ENCODE measurements around the gene R3HDM2. TPM values are rescaled to one million over a fixed set of nuclear protein-coding genes. Genes with fewer than 3 reads are reported as not detected.

Gene R3HDM2
- total and polyA plus RNA-seq, 2 donors (not counting 1 experiment from before 2014, with no cell fraction given) = 104 to 129 TPM

GRCh38 chr12:57221169-57221917, 209.5 kb downstream of the R3HDM2 start:
- Histone ChIP-seq H3K36me3 (replicated peaks in 1 of 2; ENCODE audit: control extremely low read depth in 1 of 2, control insufficient read depth in 1 of 2, extremely low read depth in 1 of 2, insufficient read depth in 2 of 2, low read length in 1 of 2) (no peaks in the 10 kb centered on the region), H3K79me2 (ENCODE audit: control insufficient read depth, insufficient read depth, low read length) (peaks cover 5% of the 10 kb centered on the region), H3K4me3 (ENCODE audit: control extremely low read depth in 1 of 5, extremely low read depth in 1 of 5, insufficient read depth in 1 of 5, low read depth in 2 of 5, low read length in 4 of 5) (no peak overlapping the region), H4K20me1 (ENCODE audit: control insufficient read depth, insufficient read depth, low read length, poor library complexity, severe bottlenecking) (peaks cover 30% of the 10 kb centered on the region), H3K27me3 (replicated peaks in 1 of 4; ENCODE audit: control extremely low read depth in 1 of 4, control insufficient read depth in 3 of 4, insufficient read depth in 4 of 4, low read length in 3 of 4) (peaks cover 0 to 96% (median 62%) of the 10 kb centered on the region in 4 experiments), H3K4me1 (ENCODE audit: control insufficient read depth in 2 of 2, insufficient read depth in 2 of 2, low read length in 2 of 2) (peaks cover 81 to 83% of the 10 kb centered on the region in 2 donors), H3K9me3 (ENCODE audit: control extremely low read depth in 1 of 3, control insufficient read depth in 2 of 3, insufficient read depth in 1 of 3, low read length in 2 of 3) (peaks cover 0 to 59% (median 0%) of the 10 kb centered on the region in 3 donors), H2AFZ (ENCODE audit: insufficient read depth, low read depth, low read length, poor library complexity, severe bottlenecking) (no peak overlapping the region), H3K4me2 (replicated peaks; ENCODE audit: low read depth, low read length, poor library complexity, severe bottlenecking) (peak overlapping the region; percentile 38), H3K9ac (ENCODE audit: low read length) (no peak overlapping the region), H3K27ac (ENCODE audit: low read length in 2 of 2) (no peak overlapping the region)
- CTCF ChIA-PET = interaction anchor here (1.1 to 31.1 kb wide), 3 partner anchors 5 to 21 kb away, joined by 5 to 838 read pairs (median 9); partner anchors contain the start of gene NXPH4
- Mint-ChIP-seq H3K27me3 (peaks cover 64% of the 10 kb centered on the region), H3K4me1 (peaks cover 71% of the 10 kb centered on the region), H3K27ac (no peak overlapping the region), H3K4me3 (no peak overlapping the region), H3K9me3 (ENCODE audit: insufficient read depth) (no peaks in the 10 kb centered on the region)
- ATAC-seq (ENCODE audit: low read depth) = no peak
- WGBS (ENCODE audit: insufficient coverage) = 10% methylated on average over 22 of the region's 24 CpGs
- no peak for DNase-seq
- TF ChIP-seq EZH2 (IDR thresholded peaks at IDR 0.05; ENCODE audit: borderline replicate concordance, insufficient read depth, low read depth, low read length, poor library complexity, severe bottlenecking) (peak; percentile 54), CTCF (IDR thresholded peaks at IDR 0.05) (no peak)
- intact Hi-C loops (cut with micrococcal nuclease) = no loop called here
- POLR2A ChIA-PET = interaction anchor here (7.5 kb wide), 1 partner anchor 17 kb away, joined by 89 read pairs; a partner anchor contains a TSS

GRCh38 chr12:57220770-57221168, 210.1 kb downstream of the R3HDM2 start:
- DNase-seq = no peak
- peaks cover 69% of the 10 kb centered on the region for H3K4me1 Mint-ChIP-seq
- peaks cover 0 to 93% (median 62%) of the 10 kb centered on the region in 4 experiments for H3K27me3 ChIP-seq (replicated peaks in 1 of 4; ENCODE audit: control extremely low read depth in 1 of 4, control insufficient read depth in 3 of 4, insufficient read depth in 4 of 4, low read length in 3 of 4)
- peaks cover 0 to 56% (median 0%) of the 10 kb centered on the region in 3 donors for H3K9me3 ChIP-seq (ENCODE audit: control extremely low read depth in 1 of 3, control insufficient read depth in 2 of 3, insufficient read depth in 1 of 3, low read length in 2 of 3)
- CTCF ChIA-PET = interaction anchor here (1.1 kb wide), 1 partner anchor 18 kb away, joined by 5 read pairs; no protein-coding TSS in a partner anchor
- H3K4me2 ChIP-seq (replicated peaks; ENCODE audit: low read depth, low read length, poor library complexity, severe bottlenecking) = peak overlapping the region; percentile 38
- no peak overlapping the region for H2AFZ ChIP-seq (ENCODE audit: insufficient read depth, low read depth, low read length, poor library complexity, severe bottlenecking)
- intact Hi-C loops (cut with micrococcal nuclease) = no loop called here
- no peak overlapping the region for H3K9ac ChIP-seq (ENCODE audit: low read length)
- 46% methylated on average over 1 of the region's 1 CpG for whole genome bisulfite sequencing (ENCODE audit: insufficient coverage)
- H3K4me3 Mint-ChIP-seq = no peak overlapping the region
- no peak overlapping the region for H3K27ac Mint-ChIP-seq
- peaks cover 62% of the 10 kb centered on the region for H3K27me3 Mint-ChIP-seq
- H3K4me1 ChIP-seq (ENCODE audit: control insufficient read depth in 2 of 2, insufficient read depth in 2 of 2, low read length in 2 of 2) = peaks cover 80 to 82% of the 10 kb centered on the region in 2 donors
- H3K36me3 ChIP-seq (replicated peaks in 1 of 2; ENCODE audit: control extremely low read depth in 1 of 2, control insufficient read depth in 1 of 2, extremely low read depth in 1 of 2, insufficient read depth in 2 of 2, low read length in 1 of 2) = no peaks in the 10 kb centered on the region
- H3K9me3 Mint-ChIP-seq (ENCODE audit: insufficient read depth) = no peaks in the 10 kb centered on the region
- H3K27ac ChIP-seq (ENCODE audit: low read length in 2 of 2) = no peak overlapping the region
- H3K79me2 ChIP-seq (ENCODE audit: control insufficient read depth, insufficient read depth, low read length) = peaks cover 5% of the 10 kb centered on the region
- TF ChIP-seq EZH2 (IDR thresholded peaks at IDR 0.05; ENCODE audit: borderline replicate concordance, insufficient read depth, low read depth, low read length, poor library complexity, severe bottlenecking) (no peak), CTCF (IDR thresholded peaks at IDR 0.05) (no peak)
- POLR2A ChIA-PET = no interaction called here
- H3K4me3 ChIP-seq (ENCODE audit: control extremely low read depth in 1 of 5, extremely low read depth in 1 of 5, insufficient read depth in 1 of 5, low read depth in 2 of 5, low read length in 4 of 5) = no peak overlapping the region
- no peak for ATAC-seq (ENCODE audit: low read depth)
- peaks cover 30% of the 10 kb centered on the region for H4K20me1 ChIP-seq (ENCODE audit: control insufficient read depth, insufficient read depth, low read length, poor library complexity, severe bottlenecking)

All from B cell (primary cell).